Kasumi-1 (cell line): ENCODE measurements around the gene PNRC2.

Experiments used
- DNase-seq, 2 experiments: peaks; one replicate each; lab custom pipeline; 2025; lab: John Stamatoyannopoulos, UW

The PNRC2 gene

GRCh38 chr1:23959461-23960290 lies at the start of gene PNRC2:
TSS of gene PNRC2 (plus strand) at chr1:23959828. CDS start at chr1:23961458, 1,630 bp downstream.
- DNase-seq: peak; percentile 94 to 95

- no peak for DNase-seq
These were observed 49.5 kb upstream of the PNRC2 start for GRCh38 chr1:23910144-23910543.

- no peak for DNase-seq
These were observed 48.9 kb upstream of the PNRC2 start for GRCh38 chr1:23910553-23911246.

- DNase-seq: no peak
These were observed 47.7 kb upstream of the PNRC2 start for GRCh38 chr1:23911921-23912320.

- DNase-seq: peak; percentile 24 to 53
These were observed 46.3 kb upstream of the PNRC2 start, which contains the start of gene CNR2 for GRCh38 chr1:23913212-23913880. TSS of gene CNR2 (minus strand) at chr1:23913362. CDS start at chr1:23875617, 37,745 bp downstream.

GRCh38 chr1:23914921-23915320 lies 44.7 kb upstream of the PNRC2 start:
- no peak for DNase-seq

- no peak for DNase-seq
These were observed 44.2 kb upstream of the PNRC2 start for GRCh38 chr1:23915466-23915865.

GRCh38 chr1:23916209-23917131 lies 43.2 kb upstream of the PNRC2 start:
- peak; percentile 84 to 85 for DNase-seq

- no peak for DNase-seq
These were observed 37.2 kb upstream of the PNRC2 start for GRCh38 chr1:23922321-23922943.

- DNase-seq: no peak
These were observed 35.8 kb upstream of the PNRC2 start for GRCh38 chr1:23923592-23924499.

- DNase-seq: no peak
These were observed 35.0 kb upstream of the PNRC2 start for GRCh38 chr1:23924601-23925000.

- no peak for DNase-seq
These were observed 34.3 kb upstream of the PNRC2 start for GRCh38 chr1:23925279-23925678.

- DNase-seq: no peak
These were observed 32.5 kb upstream of the PNRC2 start for GRCh38 chr1:23927097-23927496.

GRCh38 chr1:23928789-23929188 lies 30.8 kb upstream of the PNRC2 start:
- DNase-seq: no peak

GRCh38 chr1:23930270-23930669 lies 29.4 kb upstream of the PNRC2 start:
- DNase-seq: no peak

GRCh38 chr1:23930861-23931490 lies 28.7 kb upstream of the PNRC2 start:
- DNase-seq: no peak

GRCh38 chr1:23931491-23931880 lies 28.1 kb upstream of the PNRC2 start:
- no peak for DNase-seq

- DNase-seq: no peak
These were observed 23.0 kb upstream of the PNRC2 start for GRCh38 chr1:23936481-23937176.

- DNase-seq: no peak
These were observed 12.3 kb upstream of the PNRC2 start for GRCh38 chr1:23947366-23947765.
